IMR-90 (cell line): ENCODE measurements around the gene MAN1C1. TPM values are rescaled to one million over a fixed set of nuclear protein-coding genes. Genes with fewer than 3 reads are reported as not detected.

Experiments used
- ATAC-seq: fragments of 200-7000 bp; cut with Tn5 transposase; 2 replicates; pipeline ENCODE4 v1.9.1; 2020; ENCODE audit warnings: low read depth, mild to moderate bottlenecking, moderate library complexity
- BruUV-seq: library from RNA; stranded (reverse); fragments of 400-500 nt; replicated peaks from 2 replicates; lab custom pipeline; 2021; lab: Mats Ljungman, UMichigan
- CTCF ChIA-PET: fragments of 300-600 bp; formaldehyde crosslinking; extraction: SDS; loops from one replicate; lab custom pipeline; 2021; ENCODE audit warnings: antibody characterized with exemption; lab: Yijun Ruan, JAX
- POLR2A ChIA-PET: fragments of 300-600 bp; sonication (Branson Sonifier 250); formaldehyde crosslinking; loops from one replicate; lab custom pipeline; 2022; ENCODE audit warnings: antibody characterized with exemption; ENCODE audit not compliant: unreplicated experiment; lab: Charles Lee
- DNase-seq: peaks from one replicate; pipeline ENCODE4 v3.0.0; 2013
- H2AFZ ChIP-seq: replicated peaks from 2 replicates; pipeline ENCODE3; 2013; ENCODE audit warnings: low read length, mild to moderate bottlenecking; ENCODE audit not compliant: poor library complexity
- H2AK5ac ChIP-seq: 2 replicates; pipeline ENCODE4 v1.6.1; 2013; ENCODE audit warnings: low read depth, low read length, inconsistent platforms
- H2AK9ac ChIP-seq: replicated peaks from 2 replicates; pipeline ENCODE3; 2013; ENCODE audit warnings: mild to moderate bottlenecking, low read depth, low read length, moderate library complexity; ENCODE audit not compliant: poor library complexity
- H2BK120ac ChIP-seq: 2 replicates; pipeline ENCODE4 v1.6.1; 2013; ENCODE audit warnings: low read depth, low read length, inconsistent platforms
- H2BK15ac ChIP-seq: 3 replicates; pipeline ENCODE4 v1.6.1; 2013; ENCODE audit warnings: low read depth, low read length, inconsistent platforms
- H2BK20ac ChIP-seq: 2 replicates; pipeline ENCODE4 v1.6.1; 2013; ENCODE audit warnings: low read depth, mild to moderate bottlenecking, inconsistent platforms, low read length, moderate library complexity
- H2BK5ac ChIP-seq: 2 replicates; pipeline ENCODE4 v1.6.1; 2013; ENCODE audit warnings: mild to moderate bottlenecking, low read depth, low read length, inconsistent platforms; ENCODE audit not compliant: poor library complexity, severe bottlenecking
- H3K14ac ChIP-seq: replicated peaks from 2 replicates; pipeline ENCODE4 v1.6.1; 2013; ENCODE audit warnings: low read depth, low read length, inconsistent platforms
- H3K18ac ChIP-seq: 2 replicates; pipeline ENCODE4 v1.6.1; 2013; ENCODE audit warnings: low read depth, low read length, control low read depth
- H3K23ac ChIP-seq: 2 replicates; pipeline ENCODE4 v1.6.1; 2013; ENCODE audit warnings: low read depth, low read length, inconsistent platforms
- H3K27ac ChIP-seq: 2 replicates; pipeline ENCODE4 v1.5.1; 2013; ENCODE audit warnings: mild to moderate bottlenecking, control low read depth, low read length; ENCODE audit not compliant: insufficient read depth
- H3K27me3 ChIP-seq: 2 replicates; pipeline ENCODE4 v1.6.1; 2013; ENCODE audit warnings: low read length; ENCODE audit not compliant: control insufficient read depth, insufficient read depth
- H3K36me3 ChIP-seq: 2 replicates; pipeline ENCODE4 v1.6.1; 2013; ENCODE audit warnings: low read length, mixed read lengths; ENCODE audit not compliant: control insufficient read depth, insufficient read depth
- H3K4ac ChIP-seq: 2 replicates; pipeline ENCODE4 v1.6.1; 2013; ENCODE audit warnings: low read depth, low read length, inconsistent platforms
- H3K4me1 ChIP-seq: 2 replicates; pipeline ENCODE4 v1.6.1; 2013; ENCODE audit warnings: low read length, mixed read lengths; ENCODE audit not compliant: control insufficient read depth, insufficient read depth
- H3K4me2 ChIP-seq: 2 replicates; pipeline ENCODE4 v1.6.1; 2013; ENCODE audit warnings: low read depth, mild to moderate bottlenecking, control low read depth, low read length, moderate library complexity
- H3K4me3 ChIP-seq: 2 replicates; pipeline ENCODE4 v1.5.1; 2013; ENCODE audit warnings: low read depth, mild to moderate bottlenecking, control low read depth, low read length, moderate library complexity; ENCODE audit not compliant: insufficient read depth
- H3K56ac ChIP-seq: 2 replicates; pipeline ENCODE4 v1.6.1; 2013; ENCODE audit warnings: low read length, inconsistent platforms; ENCODE audit not compliant: insufficient read depth; ENCODE audit errors: extremely low read depth
- H3K79me1 ChIP-seq, 2 experiments: 2 replicates each; pipeline ENCODE4 v1.6.1; 2013; ENCODE audit warnings: low read length in 2 of 2, inconsistent platforms in 1 of 2, low read depth in 1 of 2
- H3K9ac ChIP-seq: 2 replicates; pipeline ENCODE4 v1.6.1; 2013; ENCODE audit warnings: low read depth, low read length, control low read depth
- H3K9me1 ChIP-seq: 2 replicates; pipeline ENCODE4 v1.6.1; 2013; ENCODE audit warnings: low read length, inconsistent platforms; ENCODE audit not compliant: insufficient read depth
- H3K9me3 ChIP-seq: 2 replicates; pipeline ENCODE4 v1.6.1; 2013; ENCODE audit warnings: low read length; ENCODE audit not compliant: control insufficient read depth, insufficient read depth
- H4K20me1 ChIP-seq: 2 replicates; pipeline ENCODE4 v1.6.1; 2013; ENCODE audit warnings: low read length, inconsistent platforms; ENCODE audit not compliant: insufficient read depth
- H4K5ac ChIP-seq: 2 replicates; pipeline ENCODE4 v1.6.1; 2013; ENCODE audit warnings: mild to moderate bottlenecking, low read depth, low read length, control low read depth
- H4K8ac ChIP-seq, 2 experiments: 2 replicates each; pipeline ENCODE4 v1.6.1; 2013; ENCODE audit warnings: low read depth in 2 of 2, low read length in 2 of 2, control low read depth in 1 of 2, inconsistent platforms in 1 of 2
- H4K91ac ChIP-seq: 2 replicates; pipeline ENCODE4 v1.6.1; 2013; ENCODE audit warnings: low read depth, low read length, inconsistent platforms; ENCODE audit not compliant: insufficient read depth
- BHLHE40 ChIP-seq: fragments of 150-350 bp; IDR thresholded peaks from 2 replicates; pipeline ENCODE4 v1.6.1; 2016; ENCODE audit warnings: mild to moderate bottlenecking, low read depth, low read length
- CHD1 ChIP-seq: IDR thresholded peaks from 2 replicates; pipeline ENCODE4 v1.6.1; 2012; ENCODE audit warnings: low read depth, low read length, improper control_type of control experiment
- FOS ChIP-seq: fragments of 150-350 bp; IDR thresholded peaks from 2 replicates; pipeline ENCODE4 v1.6.1; 2016; ENCODE audit warnings: low read depth, low read length
- MAFK ChIP-seq: IDR thresholded peaks from 2 replicates; pipeline ENCODE4 v1.6.1; 2012; ENCODE audit warnings: low read depth, low read length, improper control_type of control experiment
- MAZ ChIP-seq: IDR thresholded peaks from 2 replicates; pipeline ENCODE4 v1.6.1; 2012; ENCODE audit warnings: low read depth, mild to moderate bottlenecking, low read length, improper control_type of control experiment, moderate library complexity, borderline replicate concordance
- MXI1 ChIP-seq: IDR thresholded peaks from 2 replicates; pipeline ENCODE4 v1.6.1; 2012; ENCODE audit warnings: low read depth, mild to moderate bottlenecking, low read length, moderate library complexity, borderline replicate concordance
- NFE2L2 ChIP-seq: fragments of 150-350 bp; IDR thresholded peaks from 2 replicates; pipeline ENCODE4 v1.6.1; 2016; ENCODE audit warnings: low read depth, mild to moderate bottlenecking, low read length
- POLR2A ChIP-seq: IDR thresholded peaks from 2 replicates; pipeline ENCODE4 v1.6.1; 2012; ENCODE audit warnings: mild to moderate bottlenecking, low read depth, low read length
- RAD21 ChIP-seq: IDR thresholded peaks from 2 replicates; pipeline ENCODE4 v1.6.1; 2012; ENCODE audit warnings: low read length, improper control_type of control experiment
- RCOR1 ChIP-seq: IDR thresholded peaks from 2 replicates; pipeline ENCODE4 v1.6.1; 2012; ENCODE audit warnings: mild to moderate bottlenecking, low read length, improper control_type of control experiment; ENCODE audit not compliant: insufficient replicate concordance
- RFX5 ChIP-seq: IDR thresholded peaks from 2 replicates; pipeline ENCODE4 v1.8.0; 2012; ENCODE audit warnings: low read depth, mild to moderate bottlenecking, low read length, moderate library complexity
- SMC3 ChIP-seq: fragments of 150-350 bp; IDR thresholded peaks from 2 replicates; pipeline ENCODE4 v1.6.1; 2016; ENCODE audit warnings: low read depth, mild to moderate bottlenecking, antibody characterized with exemption, low read length, moderate library complexity
- WGBS, 2 experiments: methylation state at CpG; one replicate each; pipeline versions ENCODE4 v1.1.5 to v1.1.7; 2013; ENCODE audit warnings: missing lambda C conversion rate in 2 of 2; ENCODE audit not compliant: insufficient read length in 1 of 2; ENCODE audit errors: extremely low coverage in 2 of 2; 5-methylcytosine and 5-hydroxymethylcytosine counted together
- dilution Hi-C: fragments of 300-500 bp; cut with HindIII; formaldehyde crosslinking; loops from one replicate; pipeline ENCODE4 v1.14.3; 2018; ENCODE audit warnings: low sequenced_read_pairs; ENCODE audit not compliant: unreplicated experiment
- in situ Hi-C: fragments of 300-500 bp; cut with MboI; formaldehyde crosslinking; loops from 3 replicates; pipeline ENCODE4 v1.14.3; 2019; ENCODE audit warnings: low sequenced_read_pairs, inconsistent platforms, mixed read lengths
- intact Hi-C: fragments of 100-400 bp; cut with micrococcal nuclease; formaldehyde crosslinking; loops from 2 replicates; pipeline ENCODE4 v1.10.0; 2022
- polyA plus RNA-seq, 3 experiments: library from polyadenylated mRNA; depleted of rRNA; stranded (reverse); fragments of >200 nt; gene quantifications; 2 replicates each; pipeline ENCODE4 v1.2.3, GENCODE V29; 2012; ENCODE audit warnings: low replicate concordance in 1 of 3
- total RNA-seq: library from RNA; depleted of rRNA; stranded (reverse); fragments of >200 nt; gene quantifications from 2 replicates; pipeline ENCODE4 v1.2.3, GENCODE V29; 2012
- TF ChIP-seq, protein P1 (sequence below): fragments of 150-350 bp; IDR thresholded peaks from 2 replicates; pipeline ENCODE4 v1.6.1; 2016; ENCODE audit warnings: low read depth, mild to moderate bottlenecking, low read length, moderate library complexity, borderline replicate concordance
- TF ChIP-seq, protein P2 (sequence below): conservative IDR thresholded peaks from 2 replicates; pipeline ENCODE4 v1.5.1; 2012; ENCODE audit warnings: mild to moderate bottlenecking, low read depth, low read length, improper control_type of control experiment
- TF ChIP-seq, protein P3 (sequence below): fragments of 150-350 bp; IDR thresholded peaks from 2 replicates; pipeline ENCODE4 v1.6.1; 2017; ENCODE audit warnings: mild to moderate bottlenecking, antibody characterized with exemption, low read length, low read depth

The MAN1C1 gene
- total and polyA plus RNA-seq, 2 of the 4 experiments (the other 2 are of a cell fraction), result 3.2 to 11.3 TPM

DNA sequence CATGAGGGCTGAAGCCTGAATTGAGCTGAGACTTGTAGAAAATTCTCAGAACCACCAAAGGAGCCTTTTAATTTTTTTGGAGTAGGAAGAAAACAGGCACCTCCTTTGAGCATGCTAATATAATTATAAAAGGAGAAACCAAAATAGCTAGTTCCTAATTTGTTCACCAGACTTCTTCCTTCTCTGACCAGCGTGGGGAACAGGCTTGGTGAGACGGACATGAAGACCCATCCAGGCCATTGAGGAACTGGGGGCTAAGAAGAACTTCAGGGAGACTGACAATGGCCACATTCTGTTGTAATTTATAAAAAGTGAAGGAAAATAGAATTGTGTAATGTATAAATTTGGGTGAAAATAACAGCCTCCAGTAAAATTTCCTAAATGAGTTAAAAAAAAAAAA lies 62.6 kb downstream of the MAN1C1 start:
- Histone ChIP-seq H3K9me3 (no peaks in the 10 kb centered on the region), H3K4me1 (peaks cover 11% of the 10 kb centered on the region), H3K4me3 (no peak overlapping the region), H4K8ac (no peak overlapping the region), H4K91ac (no peak overlapping the region), H2BK120ac (no peak overlapping the region), H2BK20ac (no peak overlapping the region), H2BK5ac (no peak overlapping the region), H2AFZ (no peak overlapping the region), H3K79me1 (no peaks in the 10 kb centered on the region; a peak in 1 of 4 replicates), H4K20me1 (no peaks in the 10 kb centered on the region; the same call in 1 of the 2 replicates), H3K36me3 (no peaks in the 10 kb centered on the region), H2AK9ac (no peak overlapping the region), H3K9ac (no peak overlapping the region), H3K23ac (no peak overlapping the region), H3K14ac (no peak overlapping the region), H3K4me2 (no peak overlapping the region), H4K5ac (no peak overlapping the region), H3K56ac (no peak overlapping the region), H3K9me1 (peaks cover 11% of the 10 kb centered on the region), H3K4ac (no peak overlapping the region), H2AK5ac (no peak overlapping the region), H2BK15ac (no peak overlapping the region), H3K18ac (no peak overlapping the region), H3K27me3 (peaks cover 1% of the 10 kb centered on the region; the same call in 1 of the 2 replicates), H3K27ac (no peak overlapping the region)
- no CpG with 5 or more reads among the region's 2 CpGs for WGBS, 2 experiments
- ChIA-PET CTCF (no interaction called here), POLR2A (no interaction called here)
- DNase-seq (no peak), ATAC-seq (no peak)
- TF ChIP-seq MXI1 (no peak), NFE2L2 (no peak), POLR2A (no peak), RFX5 (no peak), BHLHE40 (no peak), MAZ (no peak), MAFK (no peak), RAD21 (no peak), SMC3 (no peak), RCOR1 (no peak), CHD1 (no peak), FOS (no peak)
- TF ChIP-seq, protein P1, sequence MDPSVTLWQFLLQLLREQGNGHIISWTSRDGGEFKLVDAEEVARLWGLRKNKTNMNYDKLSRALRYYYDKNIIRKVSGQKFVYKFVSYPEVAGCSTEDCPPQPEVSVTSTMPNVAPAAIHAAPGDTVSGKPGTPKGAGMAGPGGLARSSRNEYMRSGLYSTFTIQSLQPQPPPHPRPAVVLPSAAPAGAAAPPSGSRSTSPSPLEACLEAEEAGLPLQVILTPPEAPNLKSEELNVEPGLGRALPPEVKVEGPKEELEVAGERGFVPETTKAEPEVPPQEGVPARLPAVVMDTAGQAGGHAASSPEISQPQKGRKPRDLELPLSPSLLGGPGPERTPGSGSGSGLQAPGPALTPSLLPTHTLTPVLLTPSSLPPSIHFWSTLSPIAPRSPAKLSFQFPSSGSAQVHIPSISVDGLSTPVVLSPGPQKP, result no peak
- TF ChIP-seq, protein P2, sequence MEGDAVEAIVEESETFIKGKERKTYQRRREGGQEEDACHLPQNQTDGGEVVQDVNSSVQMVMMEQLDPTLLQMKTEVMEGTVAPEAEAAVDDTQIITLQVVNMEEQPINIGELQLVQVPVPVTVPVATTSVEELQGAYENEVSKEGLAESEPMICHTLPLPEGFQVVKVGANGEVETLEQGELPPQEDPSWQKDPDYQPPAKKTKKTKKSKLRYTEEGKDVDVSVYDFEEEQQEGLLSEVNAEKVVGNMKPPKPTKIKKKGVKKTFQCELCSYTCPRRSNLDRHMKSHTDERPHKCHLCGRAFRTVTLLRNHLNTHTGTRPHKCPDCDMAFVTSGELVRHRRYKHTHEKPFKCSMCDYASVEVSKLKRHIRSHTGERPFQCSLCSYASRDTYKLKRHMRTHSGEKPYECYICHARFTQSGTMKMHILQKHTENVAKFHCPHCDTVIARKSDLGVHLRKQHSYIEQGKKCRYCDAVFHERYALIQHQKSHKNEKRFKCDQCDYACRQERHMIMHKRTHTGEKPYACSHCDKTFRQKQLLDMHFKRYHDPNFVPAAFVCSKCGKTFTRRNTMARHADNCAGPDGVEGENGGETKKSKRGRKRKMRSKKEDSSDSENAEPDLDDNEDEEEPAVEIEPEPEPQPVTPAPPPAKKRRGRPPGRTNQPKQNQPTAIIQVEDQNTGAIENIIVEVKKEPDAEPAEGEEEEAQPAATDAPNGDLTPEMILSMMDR, result no peak
- TF ChIP-seq, protein P3, sequence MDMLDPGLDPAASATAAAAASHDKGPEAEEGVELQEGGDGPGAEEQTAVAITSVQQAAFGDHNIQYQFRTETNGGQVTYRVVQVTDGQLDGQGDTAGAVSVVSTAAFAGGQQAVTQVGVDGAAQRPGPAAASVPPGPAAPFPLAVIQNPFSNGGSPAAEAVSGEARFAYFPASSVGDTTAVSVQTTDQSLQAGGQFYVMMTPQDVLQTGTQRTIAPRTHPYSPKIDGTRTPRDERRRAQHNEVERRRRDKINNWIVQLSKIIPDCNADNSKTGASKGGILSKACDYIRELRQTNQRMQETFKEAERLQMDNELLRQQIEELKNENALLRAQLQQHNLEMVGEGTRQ, result no peak
- in situ Hi-C loops, result no loop called here
- BruUV-seq, result no TSS peak
- intact Hi-C loops, result no loop called here
- dilution Hi-C loops, result no loop called here
